T-cell (primary cell): Measurements from ENCODE around the gene SPACA7. TPM values are rescaled to one million over a fixed set of nuclear protein-coding genes. Genes with fewer than 3 reads are reported as not detected.
"Not testable (repeated sequence)": the region's sequence is repeated elsewhere in the genome, so short reads cannot be mapped to it uniquely, and the experiment has no call there.

Source experiments
- ATAC-seq, 4 experiments: fragments of 200-7000 bp in 3 of 4; fragments of 150-1000 bp in 1 of 4; cut with Tn5 transposase; replicated peaks in 1 of 4; 1 replicate in 3 of 4; 2 replicates in 1 of 4; pipeline ENCODE4 v1.10.0; 2021; ENCODE audit warnings: moderate library complexity in 3 of 4, mild to moderate bottlenecking in 2 of 4, moderate number of reproducible peaks in 1 of 4
- CTCF ChIA-PET, 2 donors: fragments of 300-600 bp; sonication (Branson Sonifier 250); formaldehyde crosslinking; loops; one replicate each; lab custom pipeline; 2022; ENCODE audit warnings: antibody characterized with exemption in 2 of 2; lab: Charles Lee
- POLR2A ChIA-PET, 2 donors: fragments of 300-600 bp; sonication (Branson Sonifier 250); formaldehyde crosslinking; loops; one replicate each; lab custom pipeline; 2022; ENCODE audit warnings: antibody characterized with exemption in 2 of 2; lab: Charles Lee
- DNase-seq, 35 experiments: peaks; one replicate each; pipeline versions ENCODE4 v3.0.0 to v3.0.0-alpha.2; 2013 to 2023
- H3K27ac ChIP-seq: one replicate; pipeline ENCODE4 v1.5.1; 2013; ENCODE audit warnings: low read length
- H3K27me3 ChIP-seq, 2 experiments: replicated peaks in 1 of 2; 1 replicate in 1 of 2; 2 replicates in 1 of 2; pipeline versions ENCODE4 v1.6.1 to v1.7.0; 2013; ENCODE audit warnings: low read length in 1 of 2, mixed read lengths in 1 of 2; ENCODE audit not compliant: control insufficient read depth in 2 of 2, insufficient read depth in 2 of 2; ENCODE audit errors: extremely low read depth in 1 of 2
- H3K36me3 ChIP-seq, 2 donors: 1 replicate in 1 of 2; 2 replicates in 1 of 2; pipeline versions ENCODE4 v1.6.1 to v1.7.0; 2013; ENCODE audit warnings: low read length in 1 of 2; ENCODE audit not compliant: control insufficient read depth in 2 of 2, insufficient read depth in 1 of 2; ENCODE audit errors: extremely low read depth in 1 of 2
- H3K4me1 ChIP-seq, 2 experiments: 1 replicate in 1 of 2; 2 replicates in 1 of 2; pipeline versions ENCODE4 v1.6.1 to v1.7.0; 2013; ENCODE audit warnings: low read length in 2 of 2, mixed read lengths in 1 of 2; ENCODE audit not compliant: insufficient read depth in 2 of 2, control insufficient read depth in 1 of 2; ENCODE audit errors: extremely low read depth in 1 of 2
- H3K4me3 ChIP-seq, 2 donors: 1 replicate in 1 of 2; 2 replicates in 1 of 2; pipeline versions ENCODE4 v1.5.1 to v1.7.0; 2013; ENCODE audit warnings: mild to moderate bottlenecking in 2 of 2, low read length in 1 of 2, moderate library complexity in 1 of 2; ENCODE audit not compliant: control insufficient read depth in 1 of 2; ENCODE audit errors: extremely low read depth in 1 of 2
- H3K9me3 ChIP-seq: 2 replicates; pipeline ENCODE4 v1.7.0; 2013
- H3K27ac Mint-ChIP-seq, 2 donors: one replicate each; pipeline ENCODE4 v1.8.0; 2020 to 2021; ENCODE audit warnings: mild to moderate bottlenecking in 2 of 2, mixed read lengths in 2 of 2
- H3K27me3 Mint-ChIP-seq, 2 donors: one replicate each; pipeline ENCODE4 v1.8.0; 2021 to 2022; ENCODE audit warnings: mixed read lengths in 2 of 2
- H3K36me3 Mint-ChIP-seq: one replicate; pipeline ENCODE4 v1.8.0; 2021; ENCODE audit warnings: mixed read lengths
- H3K4me1 Mint-ChIP-seq, 3 donors: one replicate each; pipeline ENCODE4 v1.8.0; 2020 to 2022; ENCODE audit warnings: mixed read lengths in 3 of 3, mild to moderate bottlenecking in 1 of 3
- H3K4me3 Mint-ChIP-seq, 3 donors: one replicate each; pipeline ENCODE4 v1.8.0; 2020 to 2022; ENCODE audit warnings: mild to moderate bottlenecking in 3 of 3, mixed read lengths in 3 of 3, moderate library complexity in 3 of 3
- H3K9me3 Mint-ChIP-seq, 3 donors: one replicate each; pipeline ENCODE4 v1.8.0; 2020 to 2022; ENCODE audit warnings: mixed read lengths in 3 of 3
- WGBS: methylation state at CpG from one replicate; pipeline ENCODE4 v1.1.5; 2013; ENCODE audit warnings: missing lambda C conversion rate; ENCODE audit not compliant: insufficient coverage; 5-methylcytosine and 5-hydroxymethylcytosine counted together
- total RNA-seq, 35 experiments: library from RNA in 6 of 35; stranded (reverse) in 6 of 35; fragments of 120-200 nt in 1 of 35; gene quantifications; one replicate each; pipeline versions ENCODE4 v1.2.1 to v1.2.4 and lab custom pipeline; 2013 to 2026

Gene SPACA7
- total RNA-seq, 5 donors from 2014 or later (not counting 1 experiment from before 2014, with no cell fraction given), result not detected

DNA sequence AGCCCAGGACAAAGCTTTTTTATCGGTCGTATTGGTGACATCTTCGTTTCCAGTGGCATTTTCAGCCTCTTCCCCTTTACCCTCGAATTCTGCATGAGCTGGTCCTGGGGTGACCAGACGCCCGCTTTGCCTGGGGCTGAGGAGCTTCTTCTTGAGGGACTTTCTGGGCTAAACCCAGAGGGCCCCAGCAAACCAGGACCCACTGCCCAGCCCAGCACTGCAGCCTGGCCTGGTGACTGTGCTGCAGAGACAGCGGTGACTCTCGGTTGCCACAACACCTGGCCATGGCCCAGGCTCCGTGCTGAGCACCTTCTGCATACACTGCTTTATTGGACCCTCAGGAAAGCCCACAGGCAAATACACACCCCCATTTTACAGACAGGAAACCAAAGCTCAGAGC lies 21.0 kb downstream of the SPACA7 start:
- Mint-ChIP-seq H3K36me3 (no peaks in the 10 kb centered on the region), H3K27me3 (peaks cover 0 to 4% of the 10 kb centered on the region in 2 donors), H3K27ac (no peak overlapping the region), H3K4me3 (no peak overlapping the region), H3K9me3 (peaks cover 0 to 7% (median 4%) of the 10 kb centered on the region in 3 donors), H3K4me1 (no peaks in the 10 kb centered on the region)
- ChIA-PET CTCF (no interaction called here), POLR2A (no interaction called here)
- Histone ChIP-seq H3K4me1 (no peaks in the 10 kb centered on the region), H3K27ac (no peak overlapping the region), H3K36me3 (no peaks in the 10 kb centered on the region), H3K27me3 (peaks cover 0 to 13% of the 10 kb centered on the region in 2 experiments), H3K4me3 (no peak overlapping the region), H3K9me3 (no peaks in the 10 kb centered on the region)
- 86% methylated on average over 9 of the region's 9 CpGs for WGBS
- ATAC-seq (no peak), DNase-seq (no peak)

DNA sequence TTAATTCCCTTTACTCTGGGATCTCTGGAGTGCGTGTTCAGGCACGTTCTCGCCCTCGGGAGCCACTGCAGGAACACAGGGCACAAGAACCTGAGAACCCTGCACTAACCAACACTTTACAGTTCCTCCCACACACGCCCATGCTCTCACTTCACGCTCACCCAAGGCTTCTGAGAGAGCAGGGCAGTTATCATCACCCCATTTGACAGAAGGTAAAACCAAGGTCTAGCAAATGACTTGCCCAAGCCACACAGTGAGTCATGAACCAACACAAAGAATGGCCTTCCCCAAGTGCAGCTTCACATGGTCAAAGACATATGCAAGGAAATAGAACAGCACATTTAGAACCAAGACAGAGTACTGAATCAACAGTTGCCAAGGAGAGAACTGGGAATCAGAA lies 22.2 kb downstream of the SPACA7 start:
- H3K27me3 Mint-ChIP-seq, H3K4me3 ChIP-seq, CTCF ChIA-PET, H3K36me3 Mint-ChIP-seq, H3K27ac ChIP-seq, H3K4me1 ChIP-seq, ATAC-seq, H3K9me3 Mint-ChIP-seq, H3K4me1 Mint-ChIP-seq, POLR2A ChIA-PET, H3K27ac Mint-ChIP-seq, H3K9me3 ChIP-seq, H3K36me3 ChIP-seq, H3K4me3 Mint-ChIP-seq, DNase-seq: not testable (repeated sequence)
- peaks cover 0 to 13% of the 10 kb centered on the region in 2 experiments for H3K27me3 ChIP-seq
- WGBS, result no CpG with 5 or more reads among the region's 6 CpGs

DNA sequence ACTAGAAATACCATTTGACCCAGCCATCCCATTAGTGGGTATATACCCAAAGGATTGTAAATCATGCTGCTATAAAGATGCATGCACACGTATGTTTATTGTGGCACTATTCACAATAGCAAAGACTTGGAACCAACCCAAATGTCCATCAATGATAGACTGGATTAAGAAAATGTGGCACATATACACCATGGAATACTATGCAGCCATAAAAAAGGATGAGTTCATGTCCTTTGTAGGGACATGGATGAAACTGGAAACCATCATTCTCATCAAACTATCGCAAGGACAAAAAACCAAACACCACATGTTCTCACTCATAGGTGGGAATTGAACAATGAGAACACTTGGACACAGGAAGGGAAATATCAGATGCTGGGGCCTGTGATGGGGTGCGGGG lies 33.7 kb downstream of the SPACA7 start:
- peaks cover 8 to 12% of the 10 kb centered on the region in 2 donors for H3K27me3 Mint-ChIP-seq
- H3K4me3 Mint-ChIP-seq, DNase-seq, H3K4me1 ChIP-seq, POLR2A ChIA-PET, H3K27me3 ChIP-seq, H3K36me3 ChIP-seq, H3K4me1 Mint-ChIP-seq, H3K9me3 ChIP-seq, H3K36me3 Mint-ChIP-seq, CTCF ChIA-PET, H3K4me3 ChIP-seq, H3K27ac ChIP-seq, ATAC-seq, H3K27ac Mint-ChIP-seq: not testable (repeated sequence)
- WGBS, result no CpG with 5 or more reads among the region's 3 CpGs
- H3K9me3 Mint-ChIP-seq, result peaks cover 13 to 25% (median 19%) of the 10 kb centered on the region in 3 donors

DNA sequence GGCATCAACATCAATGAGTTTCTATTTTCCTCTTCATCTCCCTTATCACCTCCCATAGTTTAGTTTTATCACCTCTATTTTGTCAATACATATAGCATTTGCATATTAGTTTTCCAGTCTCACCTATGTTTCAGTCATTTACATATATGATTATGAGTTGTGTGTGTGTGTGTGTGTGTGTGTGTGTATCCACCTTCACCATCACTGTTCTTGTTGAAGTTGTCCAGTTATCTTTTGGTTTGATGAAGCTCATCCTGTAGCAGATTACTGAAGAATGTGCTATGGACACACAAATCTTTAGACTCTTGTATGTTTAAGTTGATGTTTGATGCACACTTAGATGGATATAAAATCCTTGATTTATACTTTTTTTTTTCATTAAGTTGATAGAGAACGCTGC lies 40.5 kb downstream of the SPACA7 start:
- H3K4me1 ChIP-seq, result no peaks in the 10 kb centered on the region
- DNase-seq, result no peak
- peaks cover 3 to 9% of the 10 kb centered on the region in 2 donors for H3K27me3 Mint-ChIP-seq
- WGBS, result no CpG with 5 or more reads among the region's 1 CpG
- H3K9me3 ChIP-seq, result peaks cover 5% of the 10 kb centered on the region
- no peak overlapping the region for H3K27ac ChIP-seq
- no peak for ATAC-seq
- ChIA-PET CTCF (no interaction called here), POLR2A (no interaction called here)
- H3K9me3 Mint-ChIP-seq, result peaks cover 40 to 63% (median 51%) of the 10 kb centered on the region in 3 donors
- H3K4me3 Mint-ChIP-seq, result no peak overlapping the region
- peaks cover 0 to 13% of the 10 kb centered on the region in 2 experiments for H3K27me3 ChIP-seq
- no peaks in the 10 kb centered on the region for H3K36me3 ChIP-seq
- H3K36me3 Mint-ChIP-seq, result peaks cover 4% of the 10 kb centered on the region
- H3K4me3 ChIP-seq, result no peak overlapping the region
- H3K4me1 Mint-ChIP-seq, result no peaks in the 10 kb centered on the region
- no peak overlapping the region for H3K27ac Mint-ChIP-seq

DNA sequence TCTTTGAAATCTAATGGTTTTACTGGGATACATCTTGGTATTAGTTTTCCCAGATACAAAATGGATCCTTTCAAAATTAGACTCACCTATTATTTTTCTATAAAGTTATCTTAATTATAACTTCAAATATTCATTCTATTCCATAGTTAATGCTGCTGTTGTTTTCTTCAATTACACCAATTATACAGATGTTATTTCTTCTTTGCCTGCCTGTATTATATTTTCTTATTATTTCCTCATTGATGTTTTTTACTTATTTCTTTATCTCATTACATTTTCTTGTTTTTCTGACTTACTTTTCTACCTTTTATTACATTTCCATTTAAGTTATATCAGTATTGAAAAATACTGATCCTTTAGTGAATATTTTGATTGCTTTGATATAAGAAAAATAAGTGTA lies 40.9 kb downstream of the SPACA7 start:
- peaks cover 44 to 66% (median 50%) of the 10 kb centered on the region in 3 donors for H3K9me3 Mint-ChIP-seq
- peaks cover 5% of the 10 kb centered on the region for H3K9me3 ChIP-seq
- H3K4me1 Mint-ChIP-seq, result no peaks in the 10 kb centered on the region
- no peak overlapping the region for H3K4me3 Mint-ChIP-seq
- CTCF ChIA-PET, result no interaction called here
- H3K27me3 ChIP-seq, result peaks cover 0 to 13% of the 10 kb centered on the region in 2 experiments
- H3K27ac ChIP-seq, result no peak overlapping the region
- H3K36me3 ChIP-seq, result no peaks in the 10 kb centered on the region
- no peak overlapping the region for H3K4me3 ChIP-seq
- no peak for ATAC-seq
- no peaks in the 10 kb centered on the region for H3K4me1 ChIP-seq
- POLR2A ChIA-PET, result no interaction called here
- H3K27me3 Mint-ChIP-seq, result peaks cover 3 to 9% of the 10 kb centered on the region in 2 donors
- peaks cover 4% of the 10 kb centered on the region for H3K36me3 Mint-ChIP-seq
- no peak overlapping the region for H3K27ac Mint-ChIP-seq
- no peak for DNase-seq

DNA sequence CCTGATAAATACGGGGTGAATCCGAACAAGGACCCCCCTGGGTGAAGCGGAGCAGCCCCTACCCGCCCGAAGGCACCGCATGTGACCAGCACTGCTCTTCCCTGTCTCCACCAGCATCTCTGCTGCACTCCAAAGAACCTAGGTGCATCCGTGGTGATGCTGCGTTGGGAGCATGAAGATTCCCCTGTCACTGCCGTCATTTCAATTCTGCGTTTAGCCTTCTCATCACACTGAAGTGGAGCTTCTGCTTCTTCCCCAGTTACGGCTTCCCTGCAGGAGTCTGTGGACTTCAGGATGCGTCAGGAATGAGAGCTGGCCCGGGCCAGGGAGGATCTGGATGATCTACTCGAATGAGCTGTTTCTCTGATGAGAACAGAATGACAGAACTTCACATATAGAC lies 47.9 kb downstream of the SPACA7 start:
- Histone ChIP-seq H3K4me1 (no peaks in the 10 kb centered on the region), H3K4me3 (no peak overlapping the region), H3K27me3 (peaks cover 0 to 4% of the 10 kb centered on the region in 2 experiments), H3K27ac (no peak overlapping the region), H3K9me3 (no peaks in the 10 kb centered on the region), H3K36me3 (no peaks in the 10 kb centered on the region)
- CTCF ChIA-PET, result no interaction called here
- POLR2A ChIA-PET, result no interaction called here
- H3K4me1 Mint-ChIP-seq, result no peaks in the 10 kb centered on the region
- WGBS, result 81% methylated on average over 13 of the region's 14 CpGs
- no peak for ATAC-seq
- H3K36me3 Mint-ChIP-seq, result no peaks in the 10 kb centered on the region
- no peak for DNase-seq
- no peak overlapping the region for H3K27ac Mint-ChIP-seq
- no peak overlapping the region for H3K4me3 Mint-ChIP-seq
- H3K9me3 Mint-ChIP-seq, result peaks cover 34 to 47% (median 45%) of the 10 kb centered on the region in 3 donors
- peaks cover 1 to 3% of the 10 kb centered on the region in 2 donors for H3K27me3 Mint-ChIP-seq

DNA sequence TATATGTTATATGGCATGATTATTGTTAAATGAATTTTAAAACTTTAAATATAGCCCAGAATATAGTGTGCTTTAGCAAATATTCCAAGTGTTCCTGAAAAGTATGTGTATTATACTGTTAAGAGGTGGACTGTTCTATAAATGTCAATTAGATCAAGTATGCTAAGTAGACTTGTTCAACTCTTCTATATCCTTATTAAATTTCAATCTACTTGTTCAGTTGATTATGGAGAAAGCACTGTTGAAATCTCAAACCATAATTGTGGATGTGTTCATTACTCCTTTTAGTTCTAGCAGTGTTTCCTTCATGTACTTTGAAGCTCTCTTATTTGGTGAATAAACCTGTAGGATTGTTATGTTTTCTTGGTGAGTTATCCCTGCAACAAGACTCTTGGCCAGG lies 52.5 kb downstream of the SPACA7 start:
- H3K27me3 ChIP-seq, result peaks cover 0 to 18% of the 10 kb centered on the region in 2 experiments
- ChIA-PET CTCF (no interaction called here), POLR2A (no interaction called here)
- Mint-ChIP-seq H3K9me3 (peaks cover 10 to 19% (median 18%) of the 10 kb centered on the region in 3 donors), H3K36me3 (no peaks in the 10 kb centered on the region), H3K4me3 (no peak overlapping the region), H3K4me1 (no peaks in the 10 kb centered on the region), H3K27ac (no peak overlapping the region), H3K27me3 (peaks cover 5 to 9% of the 10 kb centered on the region in 2 donors)
- DNase-seq (no peak), ATAC-seq (no peak)
- H3K4me1 ChIP-seq, result no peaks in the 10 kb centered on the region
- no peaks in the 10 kb centered on the region for H3K9me3 ChIP-seq
- no peak overlapping the region for H3K4me3 ChIP-seq
- H3K27ac ChIP-seq, result no peak overlapping the region
- H3K36me3 ChIP-seq, result no peaks in the 10 kb centered on the region
